HCT116 (cell line): Measurements from ENCODE around the gene FKBP2. TPM values are rescaled to one million over a fixed set of nuclear protein-coding genes. Genes with fewer than 3 reads are reported as not detected.

Experiments used
- ATAC-seq: fragments of 200-7000 bp; cut with Tn5 transposase; 2 replicates; pipeline ENCODE4 v1.9.1; 2020; ENCODE audit warnings: mild to moderate bottlenecking, moderate library complexity
- BruUV-seq: library from RNA; stranded (reverse); fragments of 400-500 nt; replicated peaks from 2 replicates; lab custom pipeline; 2021; lab: Mats Ljungman, UMichigan
- CTCF ChIA-PET: fragments of 300-600 bp; sonication (Branson Sonifier 250); formaldehyde crosslinking; loops from one replicate; lab custom pipeline; 2021; ENCODE audit warnings: antibody characterized with exemption; lab: Charles Lee
- POLR2A ChIA-PET: fragments of 300-600, 350-600 bp; sonication (Branson Sonifier 250); formaldehyde crosslinking; loops from one replicate; lab custom pipeline; 2021; ENCODE audit warnings: antibody characterized with exemption; lab: Charles Lee
- RAD21 ChIA-PET, 2 experiments: fragments of 300-600 bp; sonication (Branson Sonifier 250); formaldehyde crosslinking; loops; one replicate each; lab custom pipeline; 2023; ENCODE audit warnings: low total read pairs in 2 of 2; ENCODE audit not compliant: uncharacterized antibody in 2 of 2, unreplicated experiment in 2 of 2, low non-redundant PET in 1 of 2; lab: Charles Lee
- DNase-seq: peaks from one replicate; pipeline ENCODE4 v3.0.0-alpha.2; 2010; ENCODE audit warnings: low read depth, low spot score
- H2AFZ ChIP-seq: fragments of 200-600 bp; shearing (Covaris generic), sonication (generic); 2 replicates; pipeline ENCODE4 v1.6.1; 2017; ENCODE audit warnings: low read depth, mixed run types, mixed read lengths, antibody characterized with exemption, low read length; ENCODE audit not compliant: poor library complexity, severe bottlenecking
- H3K27ac ChIP-seq: 2 replicates; pipeline ENCODE4 v1.5.1; 2012; ENCODE audit warnings: low read depth, low read length
- H3K27me3 ChIP-seq: fragments of 200-600 bp; sonication (generic); 2 replicates; pipeline ENCODE4 v1.6.1; 2016; ENCODE audit warnings: mixed run types, low read length, mixed read lengths; ENCODE audit not compliant: insufficient read depth
- H3K36me3 ChIP-seq, 2 experiments: fragments of 200-500 bp in 1 of 2; fragments of 200-600 bp in 1 of 2; sonication (Bioruptor generic) in 1 of 2; sonication (generic) in 1 of 2; 2 replicates each; pipeline versions ENCODE4 v1.5.1 to v1.6.1; 2014 to 2016; ENCODE audit warnings: low read length in 2 of 2, inconsistent platforms in 1 of 2, mixed read lengths in 1 of 2, mixed run types in 1 of 2; ENCODE audit not compliant: insufficient read depth in 2 of 2, control insufficient read depth in 1 of 2
- H3K4me1 ChIP-seq, 2 experiments: fragments of 200-600 bp in 1 of 2; sonication (generic) in 1 of 2; 2 replicates each; pipeline versions ENCODE4 v1.5.1 to v1.6.1; 2012 to 2017; ENCODE audit warnings: low read length in 2 of 2, inconsistent platforms in 1 of 2, mild to moderate bottlenecking in 1 of 2, mixed read lengths in 1 of 2, mixed run types in 1 of 2, moderate library complexity in 1 of 2; ENCODE audit not compliant: insufficient read depth in 2 of 2, control insufficient read depth in 1 of 2
- H3K4me2 ChIP-seq: fragments of 200-600 bp; sonication (generic); 2 replicates; pipeline ENCODE4 v1.6.1; 2017; ENCODE audit warnings: mixed run types, low read length, mixed read lengths
- H3K4me3 ChIP-seq, 2 experiments: fragments of 200-600 bp in 1 of 2; sonication (generic) in 1 of 2; replicated peaks in 1 of 2; 2 replicates each; pipeline ENCODE4 v1.5.1; 2011 to 2016; ENCODE audit warnings: low read length in 2 of 2, control low read depth in 1 of 2, low read depth in 1 of 2, mild to moderate bottlenecking in 1 of 2, mixed read lengths in 1 of 2, mixed run types in 1 of 2
- H3K79me2 ChIP-seq: fragments of 200-600 bp; sonication (generic); 2 replicates; pipeline ENCODE4 v1.6.1; 2017; ENCODE audit warnings: mild to moderate bottlenecking, mixed run types, low read length, moderate library complexity, mixed read lengths; ENCODE audit not compliant: insufficient read depth
- H3K9ac ChIP-seq: fragments of 200-600 bp; sonication (generic); 2 replicates; pipeline ENCODE4 v1.6.1; 2016; ENCODE audit warnings: low read length, mixed read lengths
- H3K9me2 ChIP-seq: fragments of 200-600 bp; sonication (generic), shearing (Covaris generic); 2 replicates; pipeline ENCODE4 v1.6.1; 2017; ENCODE audit warnings: mixed run types, mild to moderate bottlenecking, moderate library complexity; ENCODE audit not compliant: insufficient read depth
- H3K9me3 ChIP-seq, 2 experiments: fragments of 200-500 bp in 1 of 2; fragments of 200-600 bp in 1 of 2; sonication (Bioruptor generic) in 1 of 2; sonication (generic) in 1 of 2; 2 replicates each; pipeline ENCODE4 v1.6.1; 2014 to 2017; ENCODE audit warnings: low read length in 2 of 2, mixed read lengths in 2 of 2, inconsistent platforms in 1 of 2, low read depth in 1 of 2, mild to moderate bottlenecking in 1 of 2, mixed run types in 1 of 2, moderate library complexity in 1 of 2; ENCODE audit not compliant: control insufficient read depth in 1 of 2, insufficient read depth in 1 of 2
- H4K20me1 ChIP-seq: fragments of 200-600 bp; sonication (generic), shearing (Covaris generic); 2 replicates; pipeline ENCODE4 v1.6.1; 2017; ENCODE audit warnings: mixed run types, mild to moderate bottlenecking, moderate library complexity; ENCODE audit not compliant: insufficient read depth
- CBX3 ChIP-seq: IDR thresholded peaks from 2 replicates; pipeline ENCODE4 v1.6.1; 2012; ENCODE audit warnings: low read depth
- CEBPB ChIP-seq: IDR thresholded peaks from 2 replicates; pipeline ENCODE4 v1.6.1; 2012; ENCODE audit warnings: low read depth
- EGR1 ChIP-seq: IDR thresholded peaks from 2 replicates; pipeline ENCODE4 v1.6.1; 2012; ENCODE audit warnings: low read depth
- ELF1 ChIP-seq: IDR thresholded peaks from 2 replicates; pipeline ENCODE4 v1.6.1; 2012; ENCODE audit warnings: low read depth, borderline replicate concordance
- EZH2phosphoT487 ChIP-seq: fragments of 200-600 bp; IDR thresholded peaks from 2 replicates; pipeline ENCODE4 v1.6.1; 2018; ENCODE audit warnings: antibody characterized with exemption, borderline replicate concordance
- FOSL1 ChIP-seq: IDR thresholded peaks from 2 replicates; pipeline ENCODE4 v1.6.1; 2012; ENCODE audit warnings: low read depth
- JUND ChIP-seq: IDR thresholded peaks from 2 replicates; pipeline ENCODE4 v1.6.1; 2012
- POLR2A ChIP-seq: IDR thresholded peaks from 2 replicates; pipeline ENCODE4 v1.7.0; 2011; ENCODE audit warnings: borderline replicate concordance; ENCODE audit not compliant: insufficient read depth, insufficient read length; ENCODE audit errors: extremely low read depth
- POLR2AphosphoS5 ChIP-seq: IDR thresholded peaks from 2 replicates; pipeline ENCODE4 v1.6.1; 2011; ENCODE audit warnings: mild to moderate bottlenecking, low read depth, low read length, moderate library complexity
- RAD21 ChIP-seq: IDR thresholded peaks from 2 replicates; pipeline ENCODE4 v1.6.1; 2012; ENCODE audit warnings: low read depth, mild to moderate bottlenecking
- SIN3A ChIP-seq: IDR thresholded peaks from 2 replicates; pipeline ENCODE4 v1.6.1; 2012; ENCODE audit warnings: low read depth
- SP1 ChIP-seq: IDR thresholded peaks from 2 replicates; pipeline ENCODE4 v1.6.1; 2012; ENCODE audit warnings: low read depth
- SRF ChIP-seq: IDR thresholded peaks from 2 replicates; pipeline ENCODE4 v1.6.1; 2012; ENCODE audit warnings: low read depth
- TCF7L2 ChIP-seq: IDR thresholded peaks from 2 replicates; pipeline ENCODE4 v1.7.0; 2011; ENCODE audit warnings: borderline replicate concordance, inconsistent platforms; ENCODE audit not compliant: insufficient read depth, insufficient read length; ENCODE audit errors: extremely low read depth
- YY1 ChIP-seq: IDR thresholded peaks from 2 replicates; pipeline ENCODE4 v1.6.1; 2011; ENCODE audit warnings: low read length, low read depth, moderate library complexity, mild to moderate bottlenecking; ENCODE audit not compliant: insufficient replicate concordance; ENCODE audit errors: extremely low read depth
- ZFX ChIP-seq: fragments of 450-650 bp; IDR thresholded peaks from 2 replicates; pipeline ENCODE4 v1.6.1; 2017
- intact Hi-C: fragments of 100-400 bp; cut with micrococcal nuclease; formaldehyde crosslinking; loops from 2 replicates; pipeline ENCODE4 v1.10.0; 2022
- total RNA-seq: library from RNA; stranded (reverse); gene quantifications from one replicate; pipeline ENCODE4 v1.2.1, GENCODE V29; 2021; ENCODE audit not compliant: unreplicated experiment
- TF ChIP-seq, protein P1 (sequence below): IDR thresholded peaks from 2 replicates; pipeline ENCODE4 v1.6.1; 2012; ENCODE audit warnings: low read depth
- TF ChIP-seq, protein P2 (sequence below): IDR thresholded peaks from 2 replicates; pipeline ENCODE4 v1.6.1; 2012
- TF ChIP-seq, protein P3 (sequence below): IDR thresholded peaks from 2 replicates; pipeline ENCODE4 v1.6.1; 2012

The FKBP2 gene
- total RNA-seq, 1 experiment from 2014 or later = 69.2 TPM

DNA sequence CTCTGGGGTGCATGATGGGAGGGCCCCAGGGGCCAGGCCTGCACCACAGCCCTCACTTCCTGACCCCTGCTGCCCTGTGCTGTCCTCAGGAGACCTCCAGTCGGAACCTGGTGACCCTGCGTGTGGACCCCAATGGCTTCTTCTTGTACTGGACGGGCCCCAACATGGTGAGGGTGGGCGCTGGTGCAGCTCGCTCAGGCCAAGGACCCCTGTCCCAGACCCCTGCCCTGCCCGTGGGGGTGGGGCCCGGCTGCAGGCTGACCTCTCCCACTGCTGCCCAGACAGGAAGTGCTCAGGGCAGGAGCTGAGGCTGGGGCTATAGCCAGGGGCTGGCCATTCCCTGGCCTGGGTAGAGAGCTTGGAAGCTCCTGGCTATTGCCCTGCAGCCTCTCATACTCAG is 13.4 kb downstream of the FKBP2 start:
- BruUV-seq = no TSS peak
- no peak for TF ChIP-seq POLR2AphosphoS5
- TF ChIP-seq, protein P1, sequence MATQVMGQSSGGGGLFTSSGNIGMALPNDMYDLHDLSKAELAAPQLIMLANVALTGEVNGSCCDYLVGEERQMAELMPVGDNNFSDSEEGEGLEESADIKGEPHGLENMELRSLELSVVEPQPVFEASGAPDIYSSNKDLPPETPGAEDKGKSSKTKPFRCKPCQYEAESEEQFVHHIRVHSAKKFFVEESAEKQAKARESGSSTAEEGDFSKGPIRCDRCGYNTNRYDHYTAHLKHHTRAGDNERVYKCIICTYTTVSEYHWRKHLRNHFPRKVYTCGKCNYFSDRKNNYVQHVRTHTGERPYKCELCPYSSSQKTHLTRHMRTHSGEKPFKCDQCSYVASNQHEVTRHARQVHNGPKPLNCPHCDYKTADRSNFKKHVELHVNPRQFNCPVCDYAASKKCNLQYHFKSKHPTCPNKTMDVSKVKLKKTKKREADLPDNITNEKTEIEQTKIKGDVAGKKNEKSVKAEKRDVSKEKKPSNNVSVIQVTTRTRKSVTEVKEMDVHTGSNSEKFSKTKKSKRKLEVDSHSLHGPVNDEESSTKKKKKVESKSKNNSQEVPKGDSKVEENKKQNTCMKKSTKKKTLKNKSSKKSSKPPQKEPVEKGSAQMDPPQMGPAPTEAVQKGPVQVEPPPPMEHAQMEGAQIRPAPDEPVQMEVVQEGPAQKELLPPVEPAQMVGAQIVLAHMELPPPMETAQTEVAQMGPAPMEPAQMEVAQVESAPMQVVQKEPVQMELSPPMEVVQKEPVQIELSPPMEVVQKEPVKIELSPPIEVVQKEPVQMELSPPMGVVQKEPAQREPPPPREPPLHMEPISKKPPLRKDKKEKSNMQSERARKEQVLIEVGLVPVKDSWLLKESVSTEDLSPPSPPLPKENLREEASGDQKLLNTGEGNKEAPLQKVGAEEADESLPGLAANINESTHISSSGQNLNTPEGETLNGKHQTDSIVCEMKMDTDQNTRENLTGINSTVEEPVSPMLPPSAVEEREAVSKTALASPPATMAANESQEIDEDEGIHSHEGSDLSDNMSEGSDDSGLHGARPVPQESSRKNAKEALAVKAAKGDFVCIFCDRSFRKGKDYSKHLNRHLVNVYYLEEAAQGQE = no peak
- TF ChIP-seq SRF = no peak
- TF ChIP-seq ZFX = no peak
- no peak for TF ChIP-seq SIN3A
- TF ChIP-seq CEBPB = no peak
- TF ChIP-seq YY1 = no peak
- TF ChIP-seq SP1 = no peak
- TF ChIP-seq ELF1 = no peak
- TF ChIP-seq RAD21 = no peak
- no peak for TF ChIP-seq EZH2phosphoT487
- no peak for TF ChIP-seq EGR1
- TF ChIP-seq, protein P2, sequence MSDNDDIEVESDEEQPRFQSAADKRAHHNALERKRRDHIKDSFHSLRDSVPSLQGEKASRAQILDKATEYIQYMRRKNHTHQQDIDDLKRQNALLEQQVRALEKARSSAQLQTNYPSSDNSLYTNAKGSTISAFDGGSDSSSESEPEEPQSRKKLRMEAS = no peak
- no peak for TF ChIP-seq POLR2A
- no peak for TF ChIP-seq TCF7L2
- no peak for TF ChIP-seq CBX3
- no peak for TF ChIP-seq FOSL1
- TF ChIP-seq JUND = no peak
- TF ChIP-seq, protein P3, sequence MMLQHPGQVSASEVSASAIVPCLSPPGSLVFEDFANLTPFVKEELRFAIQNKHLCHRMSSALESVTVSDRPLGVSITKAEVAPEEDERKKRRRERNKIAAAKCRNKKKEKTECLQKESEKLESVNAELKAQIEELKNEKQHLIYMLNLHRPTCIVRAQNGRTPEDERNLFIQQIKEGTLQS = no peak
- Histone ChIP-seq H3K4me2 (no peak overlapping the region), H3K4me3 (no peak overlapping the region), H3K27me3 (no peaks in the 10 kb centered on the region), H3K27ac (no peak overlapping the region; the same call in 1 of the 2 replicates), H3K79me2 (peaks cover 41% of the 10 kb centered on the region), H3K9me2 (no peaks in the 10 kb centered on the region), H3K36me3 (peaks cover 21 to 35% of the 10 kb centered on the region in 2 experiments; a peak in 3 of 4 replicates), H3K9ac (no peak overlapping the region), H4K20me1 (no peaks in the 10 kb centered on the region), H2AFZ (no peak overlapping the region), H3K9me3 (no peaks in the 10 kb centered on the region), H3K4me1 (peaks cover 19 to 45% of the 10 kb centered on the region in 2 experiments)
- ChIA-PET CTCF (interaction anchor here (1.0 kb wide), 1 partner anchor 102 kb away, joined by 6 read pairs; no protein-coding TSS in a partner anchor), POLR2A (interaction anchor here (1.5 kb wide), 1 partner anchor 101 kb away, joined by 3 read pairs; no protein-coding TSS in a partner anchor), RAD21 (no interaction called here)
- no peak for ATAC-seq
- intact Hi-C loops = no loop called here
- no peak for DNase-seq
